ENCODE results near the gene SHTN1. TPM values are rescaled to one million over a fixed set of nuclear protein-coding genes. Genes with fewer than 3 reads are reported as not detected.

SHTN1 gene
- total and polyA plus RNA-seq, 2 donors (not counting 1 experiment from before 2014, with no cell fraction given): 0.06 to 0.34 TPM

DNA sequence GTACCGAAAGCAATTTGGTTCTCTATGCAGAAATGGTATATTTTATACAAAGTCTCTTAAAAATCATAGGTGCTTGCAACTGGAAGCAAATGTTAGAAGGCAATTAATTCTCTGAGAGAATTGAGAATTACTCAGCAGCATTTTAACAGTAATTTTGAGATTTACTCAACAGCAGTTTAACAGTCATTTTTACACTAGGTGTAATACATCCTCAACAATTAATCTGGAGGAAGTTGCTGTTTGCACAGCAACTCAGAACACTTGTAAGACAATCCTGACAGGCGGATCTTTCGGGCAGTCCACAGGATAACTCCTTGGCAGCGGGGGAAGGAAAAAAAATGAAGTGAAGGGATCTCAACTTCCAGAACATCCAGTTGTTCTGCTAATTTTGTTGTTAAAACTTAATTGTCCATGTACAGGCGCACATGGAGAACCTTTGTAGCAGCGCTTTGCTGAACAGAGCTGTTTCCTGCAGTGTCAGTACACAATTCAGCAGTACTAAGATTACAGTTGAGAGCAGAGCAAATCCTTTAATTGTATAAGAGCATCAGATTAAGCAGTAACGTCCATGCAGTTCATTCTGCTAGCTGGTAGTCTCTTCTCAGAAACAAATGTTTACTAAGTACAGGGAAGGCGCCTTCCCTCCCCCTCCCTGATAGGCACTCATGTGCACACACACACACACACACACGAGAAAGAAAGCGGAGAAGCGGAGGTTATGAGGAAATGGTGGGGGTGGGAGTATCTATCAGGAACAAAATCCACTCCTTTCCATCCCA, 111.9 kb downstream of the SHTN1 start:
- DNase-seq: no peak
- no CpG with 5 or more reads among the region's 11 CpGs for WGBS (ENCODE audit: insufficient coverage)
- Histone ChIP-seq H3K9me3 (ENCODE audit: control extremely low read depth in 1 of 3, control insufficient read depth in 2 of 3, insufficient read depth in 1 of 3, low read length in 2 of 3) (no peaks in the 10 kb centered on the region), H3K4me3 (ENCODE audit: control extremely low read depth in 1 of 5, extremely low read depth in 1 of 5, insufficient read depth in 1 of 5, low read depth in 2 of 5, low read length in 4 of 5) (no peak overlapping the region), H2AFZ (ENCODE audit: insufficient read depth, low read depth, low read length, poor library complexity, severe bottlenecking) (no peak overlapping the region), H3K36me3 (replicated peaks in 1 of 2; ENCODE audit: control extremely low read depth in 1 of 2, control insufficient read depth in 1 of 2, extremely low read depth in 1 of 2, insufficient read depth in 2 of 2, low read length in 1 of 2) (no peaks in the 10 kb centered on the region), H3K27ac (ENCODE audit: low read length in 2 of 2) (no peak overlapping the region), H3K79me2 (ENCODE audit: control insufficient read depth, insufficient read depth, low read length) (no peaks in the 10 kb centered on the region), H3K27me3 (replicated peaks in 1 of 4; ENCODE audit: control extremely low read depth in 1 of 4, control insufficient read depth in 3 of 4, insufficient read depth in 4 of 4, low read length in 3 of 4) (peaks cover 0 to 5% (median 0%) of the 10 kb centered on the region in 4 experiments), H3K9ac (ENCODE audit: low read length) (no peak overlapping the region), H4K20me1 (ENCODE audit: control insufficient read depth, insufficient read depth, low read length, poor library complexity, severe bottlenecking) (no peaks in the 10 kb centered on the region), H3K4me2 (replicated peaks; ENCODE audit: low read depth, low read length, poor library complexity, severe bottlenecking) (no peak overlapping the region), H3K4me1 (ENCODE audit: control insufficient read depth in 2 of 2, insufficient read depth in 2 of 2, low read length in 2 of 2) (no peaks in the 10 kb centered on the region)
- H3K4me3 Mint-ChIP-seq: no peak overlapping the region
- TF ChIP-seq, protein P1, sequence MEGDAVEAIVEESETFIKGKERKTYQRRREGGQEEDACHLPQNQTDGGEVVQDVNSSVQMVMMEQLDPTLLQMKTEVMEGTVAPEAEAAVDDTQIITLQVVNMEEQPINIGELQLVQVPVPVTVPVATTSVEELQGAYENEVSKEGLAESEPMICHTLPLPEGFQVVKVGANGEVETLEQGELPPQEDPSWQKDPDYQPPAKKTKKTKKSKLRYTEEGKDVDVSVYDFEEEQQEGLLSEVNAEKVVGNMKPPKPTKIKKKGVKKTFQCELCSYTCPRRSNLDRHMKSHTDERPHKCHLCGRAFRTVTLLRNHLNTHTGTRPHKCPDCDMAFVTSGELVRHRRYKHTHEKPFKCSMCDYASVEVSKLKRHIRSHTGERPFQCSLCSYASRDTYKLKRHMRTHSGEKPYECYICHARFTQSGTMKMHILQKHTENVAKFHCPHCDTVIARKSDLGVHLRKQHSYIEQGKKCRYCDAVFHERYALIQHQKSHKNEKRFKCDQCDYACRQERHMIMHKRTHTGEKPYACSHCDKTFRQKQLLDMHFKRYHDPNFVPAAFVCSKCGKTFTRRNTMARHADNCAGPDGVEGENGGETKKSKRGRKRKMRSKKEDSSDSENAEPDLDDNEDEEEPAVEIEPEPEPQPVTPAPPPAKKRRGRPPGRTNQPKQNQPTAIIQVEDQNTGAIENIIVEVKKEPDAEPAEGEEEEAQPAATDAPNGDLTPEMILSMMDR (IDR thresholded peaks at IDR 0.05): no peak
- no peak for ATAC-seq (ENCODE audit: low read depth)
- H3K4me1 Mint-ChIP-seq: no peaks in the 10 kb centered on the region
- peaks cover 26% of the 10 kb centered on the region for H3K27me3 Mint-ChIP-seq
- no peaks in the 10 kb centered on the region for H3K9me3 Mint-ChIP-seq (ENCODE audit: insufficient read depth)
- CTCF ChIA-PET: interaction anchor here (1.0 kb wide), 1 partner anchor 274 kb away, joined by 3 read pairs; no protein-coding TSS in a partner anchor
- H3K27ac Mint-ChIP-seq: no peak overlapping the region
- POLR2A ChIA-PET: no interaction called here
- intact Hi-C loops (cut with micrococcal nuclease): no loop called here

DNA sequence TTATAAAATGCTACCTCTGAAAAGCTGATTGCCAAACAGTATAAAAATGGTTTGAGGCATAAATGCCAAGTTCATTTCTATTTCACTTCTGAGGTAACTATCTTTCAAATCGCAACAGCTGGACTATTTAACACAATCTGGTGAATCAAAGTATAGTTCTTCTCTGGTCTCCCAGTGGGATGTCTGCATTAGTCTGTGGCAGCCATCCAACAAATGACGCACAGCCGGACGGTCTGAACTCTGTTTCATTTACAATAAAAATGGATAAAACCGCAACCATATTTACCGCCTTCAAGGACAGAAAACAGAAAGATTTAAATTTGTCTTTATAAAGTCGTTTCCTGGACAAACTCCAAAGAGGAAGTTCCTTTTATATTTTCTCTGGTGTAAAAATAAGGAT, 113.8 kb downstream of the SHTN1 start:
- H3K79me2 ChIP-seq (ENCODE audit: control insufficient read depth, insufficient read depth, low read length): no peaks in the 10 kb centered on the region
- peaks cover 0 to 5% (median 0%) of the 10 kb centered on the region in 4 experiments for H3K27me3 ChIP-seq (replicated peaks in 1 of 4; ENCODE audit: control extremely low read depth in 1 of 4, control insufficient read depth in 3 of 4, insufficient read depth in 4 of 4, low read length in 3 of 4)
- H3K4me1 Mint-ChIP-seq: no peaks in the 10 kb centered on the region
- intact Hi-C loops (cut with micrococcal nuclease): no loop called here
- CTCF ChIA-PET: no interaction called here
- H3K4me1 ChIP-seq (ENCODE audit: control insufficient read depth in 2 of 2, insufficient read depth in 2 of 2, low read length in 2 of 2): no peaks in the 10 kb centered on the region
- H3K27me3 Mint-ChIP-seq: peaks cover 26% of the 10 kb centered on the region
- 0% methylated on average over 1 of the region's 7 CpGs for WGBS (ENCODE audit: insufficient coverage)
- H3K4me2 ChIP-seq (replicated peaks; ENCODE audit: low read depth, low read length, poor library complexity, severe bottlenecking): no peak overlapping the region
- ATAC-seq (ENCODE audit: low read depth): no peak
- H3K27ac Mint-ChIP-seq: no peak overlapping the region
- H3K4me3 Mint-ChIP-seq: no peak overlapping the region
- H3K36me3 ChIP-seq (replicated peaks in 1 of 2; ENCODE audit: control extremely low read depth in 1 of 2, control insufficient read depth in 1 of 2, extremely low read depth in 1 of 2, insufficient read depth in 2 of 2, low read length in 1 of 2): no peaks in the 10 kb centered on the region
- TF ChIP-seq EZH2 (IDR thresholded peaks at IDR 0.05; ENCODE audit: borderline replicate concordance, insufficient read depth, low read depth, low read length, poor library complexity, severe bottlenecking): no peak
- TF ChIP-seq, protein P1 (IDR thresholded peaks at IDR 0.05): no peak
- H3K4me3 ChIP-seq (ENCODE audit: control extremely low read depth in 1 of 5, extremely low read depth in 1 of 5, insufficient read depth in 1 of 5, low read depth in 2 of 5, low read length in 4 of 5): no peak overlapping the region
- no peak overlapping the region for H3K9ac ChIP-seq (ENCODE audit: low read length)
- no peak overlapping the region for H2AFZ ChIP-seq (ENCODE audit: insufficient read depth, low read depth, low read length, poor library complexity, severe bottlenecking)
- H3K9me3 Mint-ChIP-seq (ENCODE audit: insufficient read depth): no peaks in the 10 kb centered on the region
- no peaks in the 10 kb centered on the region for H4K20me1 ChIP-seq (ENCODE audit: control insufficient read depth, insufficient read depth, low read length, poor library complexity, severe bottlenecking)
- no peak for DNase-seq
- POLR2A ChIA-PET: no interaction called here
- no peak overlapping the region for H3K27ac ChIP-seq (ENCODE audit: low read length in 2 of 2)
- no peaks in the 10 kb centered on the region for H3K9me3 ChIP-seq (ENCODE audit: control extremely low read depth in 1 of 3, control insufficient read depth in 2 of 3, insufficient read depth in 1 of 3, low read length in 2 of 3)

Data from B cell (primary cell).